ENCODE results near the gene TMEM121B.

Gene TMEM121B

GRCh38 chr22:17109113-17109865 lies 11.9 kb downstream of the TMEM121B start:
- H3K4me3 ChIP-seq (ENCODE audit: low read depth, low read length): no peak overlapping the region

GRCh38 chr22:17108256-17109112 lies 12.7 kb downstream of the TMEM121B start:
- DNase-seq: no peak
- TF ChIP-seq CTCF (IDR thresholded peaks at IDR 0.05; ENCODE audit: low read depth, low read length): no peak
- Histone ChIP-seq H3K36me3 (peaks cover 8% of the 10 kb centered on the region), H3K27ac (no peak overlapping the region), H3K9me3 (ENCODE audit: severe bottlenecking) (no peaks in the 10 kb centered on the region), H3K27me3 (ENCODE audit: insufficient read depth, low read depth, severe bottlenecking) (no peaks in the 10 kb centered on the region), H3K4me3 (ENCODE audit: low read depth, low read length) (no peak overlapping the region)

More at GRCh38 chr22:17109113-17109865, 11.9 kb downstream of the TMEM121B start:
- Histone ChIP-seq H3K36me3 (peaks cover 8% of the 10 kb centered on the region), H3K9me3 (ENCODE audit: severe bottlenecking) (no peaks in the 10 kb centered on the region), H3K27ac (no peak overlapping the region), H3K27me3 (ENCODE audit: insufficient read depth, low read depth, severe bottlenecking) (no peaks in the 10 kb centered on the region)
- TF ChIP-seq CTCF (IDR thresholded peaks at IDR 0.05; ENCODE audit: low read depth, low read length): no peak
- DNase-seq: no peak

GRCh38 chr22:17107547-17107810 lies 13.7 kb downstream of the TMEM121B start:
- H3K27ac ChIP-seq: peak overlapping the region; percentile 81
- no peak for DNase-seq
- TF ChIP-seq CTCF (IDR thresholded peaks at IDR 0.05; ENCODE audit: low read depth, low read length): no peak
- no peaks in the 10 kb centered on the region for H3K9me3 ChIP-seq (ENCODE audit: severe bottlenecking)
- no peaks in the 10 kb centered on the region for H3K27me3 ChIP-seq (ENCODE audit: insufficient read depth, low read depth, severe bottlenecking)
- no peak overlapping the region for H3K4me3 ChIP-seq (ENCODE audit: low read depth, low read length)
- H3K36me3 ChIP-seq: peaks cover 14% of the 10 kb centered on the region

- no peaks in the 10 kb centered on the region for H3K27me3 ChIP-seq (ENCODE audit: insufficient read depth, low read depth, severe bottlenecking)
- peaks cover 17% of the 10 kb centered on the region for H3K36me3 ChIP-seq
- no peak for TF ChIP-seq CTCF (IDR thresholded peaks at IDR 0.05; ENCODE audit: low read depth, low read length)
- DNase-seq: peak; percentile 51
- peak overlapping the region; percentile 81 for H3K27ac ChIP-seq
- no peaks in the 10 kb centered on the region for H3K9me3 ChIP-seq (ENCODE audit: severe bottlenecking)
- H3K4me3 ChIP-seq (ENCODE audit: low read depth, low read length): peak overlapping the region; percentile 24
These were observed 14.2 kb downstream of the TMEM121B start for GRCh38 chr22:17106785-17107546.

GRCh38 chr22:17106161-17106784 lies 14.9 kb downstream of the TMEM121B start:
- Histone ChIP-seq H3K9me3 (ENCODE audit: severe bottlenecking) (no peaks in the 10 kb centered on the region), H3K36me3 (peaks cover 19% of the 10 kb centered on the region), H3K4me3 (ENCODE audit: low read depth, low read length) (peak overlapping the region; percentile 24), H3K27ac (peak overlapping the region; percentile 81), H3K27me3 (ENCODE audit: insufficient read depth, low read depth, severe bottlenecking) (no peaks in the 10 kb centered on the region)
- peak; percentile 74 for TF ChIP-seq CTCF (IDR thresholded peaks at IDR 0.05; ENCODE audit: low read depth, low read length)
- peak; percentile 91 for DNase-seq
